GM19438 (cell line): ENCODE data around the gene PRR16.

Experiments
- ATAC-seq: cut with Tn5 transposase; IDR thresholded peaks from one replicate; pipeline ENCODE4 v1.9.1; 2021; ENCODE audit warnings: low read depth; ENCODE audit not compliant: unreplicated experiment

The PRR16 gene

GRCh38 chr5:120703918-120704587 lies 240.0 kb downstream of the PRR16 start:
- no peak for ATAC-seq

GRCh38 chr5:120706877-120707276 lies 242.8 kb downstream of the PRR16 start:
- no peak for ATAC-seq

GRCh38 chr5:120717381-120717780 lies 253.3 kb downstream of the PRR16 start:
- no peak for ATAC-seq

- ATAC-seq: no peak
These were observed 266.1 kb downstream of the PRR16 start for GRCh38 chr5:120730214-120730613.

- ATAC-seq: no peak
These were observed 269.9 kb downstream of the PRR16 start for GRCh38 chr5:120734033-120734432.

GRCh38 chr5:120735076-120735475 lies 271.0 kb downstream of the PRR16 start:
- no peak for ATAC-seq
